Natural killer cell (primary cell): Measurements from ENCODE around the gene CCR7. TPM values are rescaled to one million over a fixed set of nuclear protein-coding genes. Genes with fewer than 3 reads are reported as not detected.

Experiments
- ATAC-seq, 3 donors: fragments of 150-1000 bp in 2 of 3; fragments of 200-7000 bp in 1 of 3; cut with Tn5 transposase; 1 replicate in 1 of 3; 2 replicates in 2 of 3; pipeline ENCODE4 v1.10.0; 2021; ENCODE audit warnings: mild to moderate bottlenecking in 2 of 3, moderate library complexity in 2 of 3
- DNase-seq, 2 donors: peaks; one replicate each; pipeline versions ENCODE4 v3.0.0 to v3.0.0-alpha.2; 2013 to 2021; ENCODE audit warnings: mixed read lengths in 1 of 2
- H3K27ac ChIP-seq: one replicate; pipeline ENCODE4 v1.5.1; 2013; ENCODE audit warnings: mild to moderate bottlenecking, low read length
- H3K27me3 ChIP-seq: one replicate; pipeline ENCODE4 v1.6.1; 2013; ENCODE audit warnings: low read length; ENCODE audit not compliant: control insufficient read depth, insufficient read depth
- H3K36me3 ChIP-seq: one replicate; pipeline ENCODE4 v1.6.1; 2013; ENCODE audit warnings: low read length; ENCODE audit not compliant: control insufficient read depth, insufficient read depth
- H3K4me1 ChIP-seq: one replicate; pipeline ENCODE4 v1.6.1; 2013; ENCODE audit warnings: low read length; ENCODE audit not compliant: control insufficient read depth, insufficient read depth
- H3K4me3 ChIP-seq: one replicate; pipeline ENCODE4 v1.5.1; 2013; ENCODE audit warnings: low read length
- H3K9me3 ChIP-seq: one replicate; pipeline ENCODE4 v1.6.1; 2013; ENCODE audit warnings: low read length; ENCODE audit not compliant: control insufficient read depth, insufficient read depth
- H3K27ac Mint-ChIP-seq, 2 donors: one replicate each; pipeline ENCODE4 v1.8.0; 2022; ENCODE audit warnings: mild to moderate bottlenecking in 2 of 2, mixed read lengths in 2 of 2, moderate library complexity in 1 of 2
- H3K27me3 Mint-ChIP-seq, 2 donors: one replicate each; pipeline ENCODE4 v1.8.0; 2022; ENCODE audit warnings: low read depth in 2 of 2, mixed read lengths in 2 of 2
- H3K36me3 Mint-ChIP-seq: one replicate; pipeline ENCODE4 v1.8.0; 2022; ENCODE audit warnings: mixed read lengths
- H3K4me1 Mint-ChIP-seq, 2 donors: one replicate each; pipeline ENCODE4 v1.8.0; 2022; ENCODE audit warnings: mixed read lengths in 2 of 2
- H3K4me3 Mint-ChIP-seq: one replicate; pipeline ENCODE4 v1.8.0; 2022; ENCODE audit warnings: mild to moderate bottlenecking, moderate library complexity, mixed read lengths
- H3K9me3 Mint-ChIP-seq, 2 donors: one replicate each; pipeline ENCODE4 v1.8.0; 2022; ENCODE audit warnings: mixed read lengths in 2 of 2
- WGBS: methylation state at CpG from one replicate; pipeline ENCODE4 v1.1.7; 2013; ENCODE audit warnings: missing lambda C conversion rate; ENCODE audit not compliant: insufficient coverage; 5-methylcytosine and 5-hydroxymethylcytosine counted together
- intact Hi-C: fragments of 100-400 bp; cut with micrococcal nuclease; formaldehyde crosslinking; loops from one replicate; pipeline ENCODE4 v1.14.2; 2022
- total RNA-seq, 4 donors: library from RNA; stranded (reverse); fragments of 120-200 nt in 1 of 4; gene quantifications; one replicate each; pipeline versions ENCODE4 v1.2.3 to v1.2.4, GENCODE V29; 2013 to 2022
- TF ChIP-seq, protein P1 (sequence below): fragments of 200-600 bp; IDR thresholded peaks from one replicate; pipeline ENCODE4 v1.8.0; 2022; ENCODE audit warnings: antibody characterized with exemption

CCR7 gene
- total RNA-seq, 3 donors from 2014 or later (not counting 1 experiment from before 2014, with no cell fraction given): 3.2 to 8.0 (median 6.6) TPM

- Histone ChIP-seq H3K27ac (no peak overlapping the region), H3K27me3 (no peaks in the 10 kb centered on the region), H3K4me3 (no peak overlapping the region), H3K9me3 (no peaks in the 10 kb centered on the region), H3K36me3 (peaks cover 4% of the 10 kb centered on the region), H3K4me1 (peaks cover 87% of the 10 kb centered on the region)
- TF ChIP-seq, protein P1, sequence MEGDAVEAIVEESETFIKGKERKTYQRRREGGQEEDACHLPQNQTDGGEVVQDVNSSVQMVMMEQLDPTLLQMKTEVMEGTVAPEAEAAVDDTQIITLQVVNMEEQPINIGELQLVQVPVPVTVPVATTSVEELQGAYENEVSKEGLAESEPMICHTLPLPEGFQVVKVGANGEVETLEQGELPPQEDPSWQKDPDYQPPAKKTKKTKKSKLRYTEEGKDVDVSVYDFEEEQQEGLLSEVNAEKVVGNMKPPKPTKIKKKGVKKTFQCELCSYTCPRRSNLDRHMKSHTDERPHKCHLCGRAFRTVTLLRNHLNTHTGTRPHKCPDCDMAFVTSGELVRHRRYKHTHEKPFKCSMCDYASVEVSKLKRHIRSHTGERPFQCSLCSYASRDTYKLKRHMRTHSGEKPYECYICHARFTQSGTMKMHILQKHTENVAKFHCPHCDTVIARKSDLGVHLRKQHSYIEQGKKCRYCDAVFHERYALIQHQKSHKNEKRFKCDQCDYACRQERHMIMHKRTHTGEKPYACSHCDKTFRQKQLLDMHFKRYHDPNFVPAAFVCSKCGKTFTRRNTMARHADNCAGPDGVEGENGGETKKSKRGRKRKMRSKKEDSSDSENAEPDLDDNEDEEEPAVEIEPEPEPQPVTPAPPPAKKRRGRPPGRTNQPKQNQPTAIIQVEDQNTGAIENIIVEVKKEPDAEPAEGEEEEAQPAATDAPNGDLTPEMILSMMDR: no peak
- ATAC-seq (no peak), DNase-seq (peak; percentile 7 to 28)
- Mint-ChIP-seq H3K9me3 (no peaks in the 10 kb centered on the region), H3K4me1 (peaks cover 12 to 31% of the 10 kb centered on the region in 2 donors), H3K27me3 (peaks cover 10% of the 10 kb centered on the region in 2 donors), H3K36me3 (no peaks in the 10 kb centered on the region), H3K4me3 (no peak overlapping the region), H3K27ac (no peak overlapping the region)
- 95% methylated on average over 26 of the region's 26 CpGs for WGBS
- intact Hi-C loops: no loop called here
Observed at GRCh38 chr17:40555296-40556190, 9.7 kb downstream of the CCR7 start.

DNA sequence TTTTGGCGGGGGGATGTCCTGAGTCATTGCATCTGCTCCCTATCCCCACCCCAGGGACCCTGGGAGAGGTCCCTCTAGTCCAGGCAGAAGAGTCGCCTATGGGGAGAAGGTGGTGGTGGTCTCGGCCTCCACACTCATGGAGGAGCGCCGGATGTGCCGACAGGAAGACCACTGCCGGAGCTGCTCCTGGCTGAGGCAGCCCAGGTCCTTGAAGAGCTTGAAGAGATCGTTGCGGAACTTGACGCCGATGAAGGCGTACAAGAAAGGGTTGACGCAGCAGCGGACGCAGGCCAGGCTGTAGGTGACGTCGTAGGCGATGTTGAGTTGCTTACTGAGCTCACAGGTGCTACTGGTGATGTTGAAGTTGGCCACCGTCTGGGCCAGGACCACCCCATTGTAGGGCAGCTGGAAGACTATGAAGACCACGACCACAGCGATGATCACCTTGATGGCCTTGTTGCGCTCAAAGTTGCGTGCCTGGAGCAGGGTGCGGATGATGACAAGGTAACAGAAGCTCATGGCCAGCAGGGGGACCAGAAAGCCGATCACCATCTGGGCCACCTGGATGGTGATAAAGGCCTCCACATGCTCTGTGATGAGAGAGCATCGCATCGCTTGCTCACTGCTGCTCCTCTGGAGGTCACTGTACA is 10.5 kb downstream of the CCR7 start:
- peaks cover 4% of the 10 kb centered on the region for H3K36me3 ChIP-seq
- H3K27ac ChIP-seq: peak overlapping the region; percentile 47
- H3K4me1 Mint-ChIP-seq: peaks cover 11 to 24% of the 10 kb centered on the region in 2 donors
- WGBS: 95% methylated on average over 26 of the region's 27 CpGs
- H3K9me3 Mint-ChIP-seq: no peaks in the 10 kb centered on the region
- H3K27ac Mint-ChIP-seq: peak overlapping the region; percentile 16 to 76
- DNase-seq (peak; percentile 14 to 64), ATAC-seq (no peak)
- H3K9me3 ChIP-seq: no peaks in the 10 kb centered on the region
- intact Hi-C loops: no loop called here
- H3K4me1 ChIP-seq: peaks cover 85% of the 10 kb centered on the region
- H3K27me3 ChIP-seq: no peaks in the 10 kb centered on the region
- H3K27me3 Mint-ChIP-seq: peaks cover 9 to 14% of the 10 kb centered on the region in 2 donors
- peak overlapping the region; percentile 72 for H3K4me3 Mint-ChIP-seq
- TF ChIP-seq, protein P1: no peak
- H3K4me3 ChIP-seq: no peak overlapping the region
- no peaks in the 10 kb centered on the region for H3K36me3 Mint-ChIP-seq

- peaks cover 11 to 20% of the 10 kb centered on the region in 2 donors for H3K4me1 Mint-ChIP-seq
- peaks cover 6 to 14% of the 10 kb centered on the region in 2 donors for H3K27me3 Mint-ChIP-seq
- Histone ChIP-seq H3K27me3 (no peaks in the 10 kb centered on the region), H3K36me3 (peaks cover 4% of the 10 kb centered on the region), H3K4me1 (peaks cover 85% of the 10 kb centered on the region), H3K4me3 (no peak overlapping the region), H3K9me3 (no peaks in the 10 kb centered on the region), H3K27ac (peak overlapping the region; percentile 47)
- peak overlapping the region; percentile 72 for H3K4me3 Mint-ChIP-seq
- peak overlapping the region; percentile 16 to 76 for H3K27ac Mint-ChIP-seq
- TF ChIP-seq, protein P1: no peak
- intact Hi-C loops: no loop called here
- 19% methylated on average over 16 of the region's 19 CpGs for WGBS
- H3K36me3 Mint-ChIP-seq: no peaks in the 10 kb centered on the region
- ATAC-seq (peak in 2 of 3 donors; percentile 48 to 70), DNase-seq (peak; percentile 15 to 54)
- no peaks in the 10 kb centered on the region for H3K9me3 Mint-ChIP-seq
Observed at GRCh38 chr17:40553694-40554534, 11.4 kb downstream of the CCR7 start.
